ENCODE measurements around the gene CMKLR1. TPM values are rescaled to one million over a fixed set of nuclear protein-coding genes. Genes with fewer than 3 reads are reported as not detected.
A peak's percentile ranks its signal among the peaks of the same experiment; 100 is the strongest.

The CMKLR1 gene
- total RNA-seq, 1 donor from 2014 or later, result not detected

- Histone ChIP-seq H3K4me2 (peak overlapping the region; percentile 22), H2AFZ (replicated peaks) (peak overlapping the region; percentile 65), H3K9me3 (ENCODE audit: low read depth) (no peaks in the 10 kb centered on the region), H3K27me3 (no peaks in the 10 kb centered on the region), H3F3A (ENCODE audit: low read depth) (no peaks in the 10 kb centered on the region), H3K9ac (no peak overlapping the region), H3K79me2 (ENCODE audit: low read depth) (no peaks in the 10 kb centered on the region), H3K27ac (no peak overlapping the region), H3K4me3 (no peak overlapping the region), H3K4me1 (peaks cover 9% of the 10 kb centered on the region), H3K36me3 (no peaks in the 10 kb centered on the region), H4K20me1 (ENCODE audit: low read depth) (no peaks in the 10 kb centered on the region)
- H3K27ac Mint-ChIP-seq, result no peak overlapping the region
- TF ChIP-seq EZH2 (IDR thresholded peaks at IDR 0.05), result no peak
- TF ChIP-seq, protein P1, sequence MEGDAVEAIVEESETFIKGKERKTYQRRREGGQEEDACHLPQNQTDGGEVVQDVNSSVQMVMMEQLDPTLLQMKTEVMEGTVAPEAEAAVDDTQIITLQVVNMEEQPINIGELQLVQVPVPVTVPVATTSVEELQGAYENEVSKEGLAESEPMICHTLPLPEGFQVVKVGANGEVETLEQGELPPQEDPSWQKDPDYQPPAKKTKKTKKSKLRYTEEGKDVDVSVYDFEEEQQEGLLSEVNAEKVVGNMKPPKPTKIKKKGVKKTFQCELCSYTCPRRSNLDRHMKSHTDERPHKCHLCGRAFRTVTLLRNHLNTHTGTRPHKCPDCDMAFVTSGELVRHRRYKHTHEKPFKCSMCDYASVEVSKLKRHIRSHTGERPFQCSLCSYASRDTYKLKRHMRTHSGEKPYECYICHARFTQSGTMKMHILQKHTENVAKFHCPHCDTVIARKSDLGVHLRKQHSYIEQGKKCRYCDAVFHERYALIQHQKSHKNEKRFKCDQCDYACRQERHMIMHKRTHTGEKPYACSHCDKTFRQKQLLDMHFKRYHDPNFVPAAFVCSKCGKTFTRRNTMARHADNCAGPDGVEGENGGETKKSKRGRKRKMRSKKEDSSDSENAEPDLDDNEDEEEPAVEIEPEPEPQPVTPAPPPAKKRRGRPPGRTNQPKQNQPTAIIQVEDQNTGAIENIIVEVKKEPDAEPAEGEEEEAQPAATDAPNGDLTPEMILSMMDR (IDR thresholded peaks at IDR 0.05), result no peak
- TF ChIP-seq EZH2phosphoT487 (IDR thresholded peaks at IDR 0.05), result no peak
- H3K4me3 Mint-ChIP-seq, result no peak overlapping the region
- H3K4me1 Mint-ChIP-seq, result peaks cover 11% of the 10 kb centered on the region
- peaks cover 12% of the 10 kb centered on the region for H3K27me3 Mint-ChIP-seq (ENCODE audit: insufficient read depth, low read depth)
- DNase-seq (ENCODE audit: low spot score), result no peak
- H3K36me3 Mint-ChIP-seq, result no peaks in the 10 kb centered on the region
- H3K9me3 Mint-ChIP-seq, result no peaks in the 10 kb centered on the region
These were observed 6.9 kb upstream of the CMKLR1 start for GRCh38 chr12:108345716-108346633.

DNA sequence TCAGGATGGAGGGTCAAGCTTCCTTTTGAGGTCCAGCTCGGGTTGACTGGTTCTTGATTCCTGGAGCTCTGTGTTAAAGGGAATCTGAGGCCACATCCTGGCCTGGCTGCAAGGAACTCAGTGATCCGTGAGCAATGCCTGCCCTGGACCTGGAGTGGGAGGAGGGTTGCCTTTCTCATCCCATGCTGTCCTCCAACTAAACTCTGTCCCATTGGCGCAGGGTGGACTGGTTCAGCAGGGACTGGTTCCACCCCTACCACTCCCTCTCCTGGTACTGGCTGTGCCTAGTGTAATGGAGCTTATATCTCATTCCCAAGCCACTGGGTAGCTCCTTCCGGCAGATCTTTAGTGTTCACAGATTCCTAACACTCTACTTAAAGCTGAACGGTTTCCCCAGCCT, 3.9 kb upstream of the CMKLR1 start:
- Histone ChIP-seq H3K9me3 (ENCODE audit: low read depth) (no peaks in the 10 kb centered on the region), H3K4me2 (no peak overlapping the region), H3K27me3 (no peaks in the 10 kb centered on the region), H3K36me3 (no peaks in the 10 kb centered on the region), H3F3A (ENCODE audit: low read depth) (no peaks in the 10 kb centered on the region), H3K27ac (no peak overlapping the region), H3K79me2 (ENCODE audit: low read depth) (no peaks in the 10 kb centered on the region), H3K4me1 (peaks cover 15% of the 10 kb centered on the region), H3K9ac (no peak overlapping the region), H3K4me3 (no peak overlapping the region), H4K20me1 (ENCODE audit: low read depth) (no peaks in the 10 kb centered on the region), H2AFZ (replicated peaks) (peak overlapping the region; percentile 40)
- no peaks in the 10 kb centered on the region for H3K36me3 Mint-ChIP-seq
- H3K27ac Mint-ChIP-seq, result peak overlapping the region; percentile 72
- no peak for DNase-seq (ENCODE audit: low spot score)
- peaks cover 20% of the 10 kb centered on the region for H3K4me1 Mint-ChIP-seq
- H3K4me3 Mint-ChIP-seq, result no peak overlapping the region
- no peaks in the 10 kb centered on the region for H3K9me3 Mint-ChIP-seq
- peaks cover 19% of the 10 kb centered on the region for H3K27me3 Mint-ChIP-seq (ENCODE audit: insufficient read depth, low read depth)
- TF ChIP-seq EZH2 (IDR thresholded peaks at IDR 0.05) (no peak), EZH2phosphoT487 (IDR thresholded peaks at IDR 0.05) (no peak)
- TF ChIP-seq, protein P1 (IDR thresholded peaks at IDR 0.05), result no peak

- H3K79me2 ChIP-seq (ENCODE audit: low read depth), result no peaks in the 10 kb centered on the region
- H3K4me1 ChIP-seq, result peaks cover 15% of the 10 kb centered on the region
- TF ChIP-seq, protein P1 (IDR thresholded peaks at IDR 0.05), result no peak
- no peak for TF ChIP-seq EZH2phosphoT487 (IDR thresholded peaks at IDR 0.05)
- TF ChIP-seq EZH2 (IDR thresholded peaks at IDR 0.05), result no peak
- no peaks in the 10 kb centered on the region for H3K36me3 Mint-ChIP-seq
- peaks cover 21% of the 10 kb centered on the region for H3K4me1 Mint-ChIP-seq
- no peaks in the 10 kb centered on the region for H3K36me3 ChIP-seq
- no peak overlapping the region for H3K4me3 ChIP-seq
- H3K27ac Mint-ChIP-seq, result peak overlapping the region; percentile 72
- no peak for DNase-seq (ENCODE audit: low spot score)
- peaks cover 19% of the 10 kb centered on the region for H3K27me3 Mint-ChIP-seq (ENCODE audit: insufficient read depth, low read depth)
- no peak overlapping the region for H3K4me3 Mint-ChIP-seq
- no peak overlapping the region for H3K27ac ChIP-seq
- no peaks in the 10 kb centered on the region for H3K27me3 ChIP-seq
- H3F3A ChIP-seq (ENCODE audit: low read depth), result no peaks in the 10 kb centered on the region
- H4K20me1 ChIP-seq (ENCODE audit: low read depth), result no peaks in the 10 kb centered on the region
- no peaks in the 10 kb centered on the region for H3K9me3 ChIP-seq (ENCODE audit: low read depth)
- H3K9ac ChIP-seq, result no peak overlapping the region
- H3K4me2 ChIP-seq, result no peak overlapping the region
- H2AFZ ChIP-seq (replicated peaks), result no peak overlapping the region
- no peaks in the 10 kb centered on the region for H3K9me3 Mint-ChIP-seq
These were observed 3.0 kb upstream of the CMKLR1 start for GRCh38 chr12:108341854-108342847.

Data from neural progenitor cell (in vitro differentiated cells).